ENCODE results near the gene TCOF1.

GRCh38 chr5:150422758-150423157, 65.3 kb downstream of the TCOF1 start:
- TF ChIP-seq CTCF (IDR thresholded peaks at IDR 0.05) (no peak), ZFX (IDR thresholded peaks at IDR 0.05; ENCODE audit: borderline replicate concordance) (no peak)
